GM21576 (cell line): ENCODE measurements around the gene OVCA2.

ENCODE experiments used
- ATAC-seq: cut with Tn5 transposase; IDR thresholded peaks from one replicate; pipeline ENCODE4 v1.9.1; 2021; ENCODE audit warnings: mild to moderate bottlenecking, moderate library complexity; ENCODE audit not compliant: unreplicated experiment

OVCA2 gene

GRCh38 chr17:2063261-2064146 lies 21.7 kb downstream of the OVCA2 start:
- no peak for ATAC-seq

- ATAC-seq, result no peak
Measured at GRCh38 chr17:2064147-2064489, 22.3 kb downstream of the OVCA2 start.

- no peak for ATAC-seq
Measured at GRCh38 chr17:2064520-2064971, 22.7 kb downstream of the OVCA2 start.

- no peak for ATAC-seq
Measured at GRCh38 chr17:2064980-2065785, 23.4 kb downstream of the OVCA2 start.

- no peak for ATAC-seq
Measured at GRCh38 chr17:2065949-2066400, 24.2 kb downstream of the OVCA2 start.

GRCh38 chr17:2067048-2067561 lies 25.3 kb downstream of the OVCA2 start:
- ATAC-seq, result no peak

- no peak for ATAC-seq
Measured at GRCh38 chr17:2067608-2068024, 25.8 kb downstream of the OVCA2 start.

- no peak for ATAC-seq
Measured at GRCh38 chr17:2068031-2068518, 26.3 kb downstream of the OVCA2 start.

GRCh38 chr17:2068519-2069051 lies 26.8 kb downstream of the OVCA2 start:
- no peak for ATAC-seq

GRCh38 chr17:2070241-2071023 lies 28.6 kb downstream of the OVCA2 start:
- ATAC-seq, result peak; percentile 80

GRCh38 chr17:2071024-2071385 lies 29.2 kb downstream of the OVCA2 start:
- ATAC-seq, result no peak

GRCh38 chr17:2071455-2072281 lies 29.8 kb downstream of the OVCA2 start:
- ATAC-seq, result no peak

GRCh38 chr17:2074919-2075318 lies 33.1 kb downstream of the OVCA2 start:
- ATAC-seq, result no peak

GRCh38 chr17:2075336-2076086 lies 33.7 kb downstream of the OVCA2 start:
- no peak for ATAC-seq

GRCh38 chr17:2076087-2076984 lies 34.5 kb downstream of the OVCA2 start:
- ATAC-seq, result no peak

- no peak for ATAC-seq
Measured at GRCh38 chr17:2077040-2077439, 35.2 kb downstream of the OVCA2 start.

- ATAC-seq, result no peak
Measured at GRCh38 chr17:2081564-2081963, 39.7 kb downstream of the OVCA2 start.
